GM19455 (cell line): ENCODE results near the gene RORB.

Experiments
- ATAC-seq: cut with Tn5 transposase; IDR thresholded peaks from one replicate; pipeline ENCODE4 v1.9.1; 2021; ENCODE audit not compliant: unreplicated experiment

RORB gene

GRCh38 chr9:74496819-74497747, at the start of gene RORB:
Gene RORB, plus strand, starts transcription at chr9:74497335. Its CDS starts 642 bp downstream, at chr9:74497977.
- peak; percentile 96 for ATAC-seq

- no peak for ATAC-seq
These were observed 49.5 kb upstream of the RORB start for GRCh38 chr9:74447451-74448193.

GRCh38 chr9:74449060-74449459, 48.1 kb upstream of the RORB start:
- ATAC-seq: no peak

GRCh38 chr9:74458832-74459231, 38.3 kb upstream of the RORB start:
- no peak for ATAC-seq

- no peak for ATAC-seq
These were observed 33.3 kb upstream of the RORB start for GRCh38 chr9:74463825-74464224.

- no peak for ATAC-seq
These were observed 18.5 kb upstream of the RORB start for GRCh38 chr9:74478606-74479005.

- no peak for ATAC-seq
These were observed 17.4 kb upstream of the RORB start for GRCh38 chr9:74479711-74480110.

- no peak for ATAC-seq
These were observed 9.7 kb upstream of the RORB start for GRCh38 chr9:74487395-74487794.

- ATAC-seq: no peak
These were observed 3.6 kb upstream of the RORB start for GRCh38 chr9:74493512-74493911.

GRCh38 chr9:74494490-74494889, 2.6 kb upstream of the RORB start:
- no peak for ATAC-seq

GRCh38 chr9:74496406-74496805, 729 bp upstream of the RORB start:
- ATAC-seq: no peak

- peak; percentile 28 for ATAC-seq
These were observed 849 bp downstream of the RORB start for GRCh38 chr9:74497748-74498620.

GRCh38 chr9:74498621-74499095, 1.5 kb downstream of the RORB start:
- no peak for ATAC-seq

GRCh38 chr9:74499111-74499601, 2.0 kb downstream of the RORB start:
- ATAC-seq: no peak

GRCh38 chr9:74499770-74500583, 2.8 kb downstream of the RORB start:
- ATAC-seq: no peak

GRCh38 chr9:74500584-74500924, 3.4 kb downstream of the RORB start:
- ATAC-seq: no peak

GRCh38 chr9:74501570-74501969, 4.4 kb downstream of the RORB start:
- ATAC-seq: no peak

GRCh38 chr9:74503219-74503618, 6.1 kb downstream of the RORB start:
- ATAC-seq: no peak

GRCh38 chr9:74503666-74504065, 6.5 kb downstream of the RORB start:
- no peak for ATAC-seq

GRCh38 chr9:74511333-74511732, 14.2 kb downstream of the RORB start:
- no peak for ATAC-seq
